Tibial nerve (tissue), 4 donors: Measurements from ENCODE around the gene MYO1B. TPM values are rescaled to one million over a fixed set of nuclear protein-coding genes. Genes with fewer than 3 reads are reported as not detected.

Source experiments
- DNase-seq, 2 donors: peaks; one replicate each; pipeline ENCODE4 v3.0.0-alpha.2; 2019; ENCODE audit warnings: low spot score in 2 of 2
- H3K27ac ChIP-seq, 4 donors: fragments of 200-600 bp; sonication (generic) in 3 of 4; one replicate each; pipeline ENCODE4 v1.5.1; 2017 to 2019; ENCODE audit warnings: mild to moderate bottlenecking in 1 of 4
- H3K27me3 ChIP-seq, 2 donors: fragments of 200-600 bp; sonication (generic) in 1 of 2; one replicate each; pipeline versions ENCODE4 v1.5.1 to v1.6.0; 2017 to 2019
- H3K36me3 ChIP-seq, 3 donors: fragments of 200-600 bp; sonication (generic); one replicate each; pipeline ENCODE4 v1.5.1; 2018 to 2019
- H3K4me1 ChIP-seq, 4 donors: fragments of 200-600 bp; sonication (generic) in 3 of 4; one replicate each; pipeline ENCODE4 v1.5.1; 2017 to 2019
- H3K4me3 ChIP-seq, 4 donors: fragments of 200-600 bp; sonication (generic) in 3 of 4; one replicate each; pipeline ENCODE4 v1.5.1; 2017 to 2019; ENCODE audit warnings: mild to moderate bottlenecking in 1 of 4, moderate library complexity in 1 of 4
- H3K9me3 ChIP-seq, 4 donors: fragments of 200-600 bp; sonication (generic) in 3 of 4; one replicate each; pipeline ENCODE4 v1.5.1; 2017 to 2019
- CTCF ChIP-seq, 5 experiments: fragments of 200-600 bp in 3 of 5; fragments of 450-650 bp in 2 of 5; sonication (generic) in 3 of 5; IDR thresholded peaks; one replicate each; pipeline ENCODE4 v1.5.1; 2016 to 2019; ENCODE audit warnings: antibody characterized with exemption in 5 of 5, mild to moderate bottlenecking in 3 of 5, moderate library complexity in 2 of 5
- EP300 ChIP-seq, 2 donors: sonication (generic); formaldehyde crosslinking; IDR thresholded peaks; one replicate each; pipeline ENCODE4 v1.6.1; 2017; ENCODE audit warnings: antibody characterized with exemption in 2 of 2, mild to moderate bottlenecking in 1 of 2
- POLR2A ChIP-seq, 2 donors: fragments of 450-650 bp; IDR thresholded peaks; one replicate each; pipeline ENCODE4 v1.6.1; 2017; ENCODE audit warnings: antibody characterized with exemption in 2 of 2, mild to moderate bottlenecking in 2 of 2, moderate library complexity in 2 of 2
- WGBS, 2 donors: methylation state at CpG; one replicate each; pipeline ENCODE4 v1.1.5; 2018; 5-methylcytosine and 5-hydroxymethylcytosine counted together
- total RNA-seq, 4 donors: library from RNA; depleted of rRNA; stranded (reverse); fragments of >200 nt; gene quantifications; one replicate each; pipeline ENCODE4 v1.1.0, GENCODE V29; 2016

The MYO1B gene
- total RNA-seq, 4 donors from 2014 or later, result 27.9 to 44.4 (median 36.8) TPM

DNA sequence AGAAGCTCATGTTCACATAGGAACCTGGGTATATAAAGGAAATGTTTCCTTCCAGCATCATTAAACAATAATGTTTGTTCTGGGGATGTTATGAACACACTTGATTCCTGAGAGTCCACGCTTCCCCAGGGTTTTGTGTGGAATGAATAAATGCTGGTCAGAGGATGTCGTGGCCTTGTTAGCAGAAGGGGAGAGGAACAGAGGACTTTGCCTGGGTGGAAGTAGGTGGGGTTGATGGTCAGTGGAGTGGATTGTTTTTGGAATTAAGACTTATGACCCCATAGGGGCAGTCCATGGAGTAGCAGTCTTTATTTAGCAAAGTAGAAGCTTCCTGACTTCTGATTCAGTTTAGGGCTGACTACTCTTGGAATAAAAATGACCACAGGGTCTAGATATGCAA lies 139.6 kb downstream of the MYO1B start:
- WGBS, 2 donors, result 59% methylated on average over 2 of the region's 2 CpGs
- Histone ChIP-seq H3K9me3 (no peaks in the 10 kb centered on the region), H3K27ac (no peak overlapping the region), H3K27me3 (no peaks in the 10 kb centered on the region), H3K36me3 (no peaks in the 10 kb centered on the region), H3K4me1 (peaks cover 0 to 6% (median 0%) of the 10 kb centered on the region in 4 donors), H3K4me3 (no peak overlapping the region)
- no peak for DNase-seq
- TF ChIP-seq CTCF (IDR thresholded peaks at IDR 0.05) (no peak), EP300 (IDR thresholded peaks at IDR 0.05) (no peak), POLR2A (IDR thresholded peaks at IDR 0.05) (no peak)

GRCh38 chr2:191385416-191386160 lies 140.4 kb downstream of the MYO1B start:
- no peak for DNase-seq
- 80% methylated on average over 6 of the region's 6 CpGs for WGBS, 2 donors
- Histone ChIP-seq H3K27ac (no peak overlapping the region), H3K4me1 (peaks cover 0 to 6% (median 0%) of the 10 kb centered on the region in 4 donors), H3K27me3 (no peaks in the 10 kb centered on the region), H3K4me3 (no peak overlapping the region), H3K9me3 (no peaks in the 10 kb centered on the region), H3K36me3 (no peaks in the 10 kb centered on the region)
- TF ChIP-seq CTCF (IDR thresholded peaks at IDR 0.05) (no peak), EP300 (IDR thresholded peaks at IDR 0.05) (no peak)

DNA sequence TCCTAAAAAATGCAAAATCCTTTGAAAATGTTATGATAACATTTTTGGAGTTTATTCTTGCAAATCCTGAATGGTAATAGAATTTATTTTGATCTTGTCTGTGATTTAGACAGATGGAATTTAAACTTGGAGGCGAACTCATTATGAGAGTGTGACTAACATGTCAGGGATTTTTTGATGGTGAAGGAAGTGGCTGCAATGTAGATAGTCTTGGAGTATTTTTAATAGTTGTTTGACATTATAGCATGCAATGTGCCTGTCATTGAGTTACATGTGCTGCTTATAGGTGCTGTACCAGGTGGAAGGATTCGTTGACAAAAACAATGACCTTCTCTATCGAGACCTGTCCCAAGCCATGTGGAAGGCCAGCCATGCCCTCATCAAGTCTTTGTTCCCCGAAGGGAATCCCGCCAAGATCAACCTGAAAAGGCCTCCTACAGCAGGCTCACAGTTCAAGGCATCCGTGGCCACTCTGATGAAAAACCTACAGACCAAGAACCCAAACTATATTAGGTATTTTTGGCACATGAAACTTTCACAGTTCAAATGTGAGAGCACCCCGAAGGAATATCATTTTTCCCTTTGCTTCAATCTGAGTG lies 141.8 kb downstream of the MYO1B start:
- H3K9me3 ChIP-seq, result no peaks in the 10 kb centered on the region
- no peak overlapping the region for H3K4me3 ChIP-seq
- H3K4me1 ChIP-seq, result peaks cover 0 to 6% (median 0%) of the 10 kb centered on the region in 4 donors
- 85 to 90% methylated on average over 7 of the region's 7 CpGs for WGBS, 2 donors
- no peak for DNase-seq
- H3K36me3 ChIP-seq, result peaks cover 0 to under 1% (median 0%) of the 10 kb centered on the region in 3 donors
- no peak overlapping the region for H3K27ac ChIP-seq
- TF ChIP-seq POLR2A (IDR thresholded peaks at IDR 0.05) (no peak), CTCF (IDR thresholded peaks at IDR 0.05) (no peak), EP300 (IDR thresholded peaks at IDR 0.05) (no peak)
- H3K27me3 ChIP-seq, result no peaks in the 10 kb centered on the region

- H3K27ac ChIP-seq, result no peak overlapping the region
- peaks cover 0 to 6% (median 0%) of the 10 kb centered on the region in 4 donors for H3K4me1 ChIP-seq
- DNase-seq, result no peak
- H3K9me3 ChIP-seq, result no peaks in the 10 kb centered on the region
- no peak overlapping the region for H3K4me3 ChIP-seq
- H3K36me3 ChIP-seq, result peaks cover 0 to 8% (median 0%) of the 10 kb centered on the region in 3 donors
- no peaks in the 10 kb centered on the region for H3K27me3 ChIP-seq
- TF ChIP-seq EP300 (IDR thresholded peaks at IDR 0.05) (no peak), POLR2A (IDR thresholded peaks at IDR 0.05) (no peak), CTCF (IDR thresholded peaks at IDR 0.05) (no peak)
- 88 to 95% methylated on average over 5 of the region's 5 CpGs for WGBS, 2 donors
Observed at GRCh38 chr2:191389288-191389687, 144.1 kb downstream of the MYO1B start.

DNA sequence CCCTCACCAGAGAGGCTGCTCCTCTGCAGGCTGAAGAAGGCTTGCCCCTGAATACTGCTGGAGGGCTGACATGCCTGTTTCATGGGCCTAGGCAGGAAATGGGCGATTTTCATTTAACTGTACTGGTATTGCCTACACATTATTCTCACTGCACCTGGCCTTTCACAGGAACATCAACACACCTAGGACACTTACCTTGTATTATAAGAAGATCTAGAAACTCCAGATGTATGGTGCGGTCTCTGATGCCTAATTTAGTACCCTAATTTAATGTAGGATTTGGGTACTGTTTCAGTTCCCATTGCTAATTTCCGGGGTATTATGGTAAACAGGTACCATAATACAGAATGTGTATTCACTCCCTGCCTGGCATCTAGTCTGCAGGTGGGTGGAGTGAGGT lies 146.0 kb downstream of the MYO1B start:
- no peak overlapping the region for H3K27ac ChIP-seq
- 92 to 98% methylated on average over 3 of the region's 3 CpGs for WGBS, 2 donors
- H3K4me1 ChIP-seq, result no peaks in the 10 kb centered on the region
- no peak for TF ChIP-seq CTCF (IDR thresholded peaks at IDR 0.05)
- no peak for TF ChIP-seq EP300 (IDR thresholded peaks at IDR 0.05)
- no peak for TF ChIP-seq POLR2A (IDR thresholded peaks at IDR 0.05)
- H3K27me3 ChIP-seq, result no peaks in the 10 kb centered on the region
- DNase-seq, result no peak
- no peak overlapping the region for H3K4me3 ChIP-seq
- no peaks in the 10 kb centered on the region for H3K9me3 ChIP-seq
- peaks cover 0 to 8% (median 0%) of the 10 kb centered on the region in 3 donors for H3K36me3 ChIP-seq
